GM10266 (cell line): ENCODE measurements around the gene PALS1.

Source experiments
- DNase-seq: peaks from one replicate; pipeline ENCODE4 v3.0.0; 2012; ENCODE audit errors: extremely low spot score
- TF ChIP-seq, protein P1 (sequence below): IDR thresholded peaks from 2 replicates; pipeline ENCODE4 v1.5.1; 2012; ENCODE audit warnings: mild to moderate bottlenecking, low read depth; ENCODE audit not compliant: control insufficient read depth, insufficient read depth; ENCODE audit errors: missing control alignments

PALS1 gene

DNA sequence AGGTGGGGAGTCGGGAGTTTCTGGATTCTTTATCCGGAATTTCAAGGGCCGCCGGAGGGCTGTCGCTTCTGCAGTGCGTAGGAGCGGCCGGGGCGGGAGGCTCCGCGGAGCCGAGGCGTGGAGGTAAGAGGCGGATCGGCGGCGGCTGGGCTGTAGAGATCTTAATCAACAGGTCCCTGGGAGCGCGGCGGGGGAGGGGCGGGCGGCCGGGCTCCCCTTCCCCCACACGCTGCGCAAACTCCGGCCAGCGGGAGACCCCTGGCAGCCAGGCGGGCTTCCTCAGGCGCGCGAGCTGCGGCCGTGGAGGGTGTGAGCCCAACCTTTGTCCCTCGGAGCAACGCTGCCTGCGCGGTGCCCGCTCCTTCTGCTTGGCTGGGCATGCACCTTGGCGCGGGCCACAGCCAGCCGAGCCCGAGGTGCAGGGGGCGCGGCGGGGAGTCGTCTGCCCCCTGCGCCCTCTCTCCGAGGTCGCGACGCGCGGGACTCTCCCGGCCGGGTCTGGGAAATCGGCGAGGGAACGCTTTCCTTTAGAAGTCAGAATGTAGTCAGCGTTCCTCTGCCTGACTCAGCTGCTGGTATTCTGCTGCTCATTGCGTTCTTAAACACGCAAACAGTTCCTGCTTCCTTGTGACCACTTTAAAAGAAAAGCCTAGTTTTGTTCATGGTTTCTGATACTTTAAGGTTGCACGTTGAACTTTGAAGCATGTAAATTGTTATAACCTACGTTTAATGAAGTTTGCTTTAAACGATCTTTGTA lies at the start of gene PALS1:
Gene PALS1 (plus strand): TSS at position 25 of the 757 bp plus-strand sequence. CDS start 37,736 bp downstream, outside the sequence.
- DNase-seq = no peak

DNA sequence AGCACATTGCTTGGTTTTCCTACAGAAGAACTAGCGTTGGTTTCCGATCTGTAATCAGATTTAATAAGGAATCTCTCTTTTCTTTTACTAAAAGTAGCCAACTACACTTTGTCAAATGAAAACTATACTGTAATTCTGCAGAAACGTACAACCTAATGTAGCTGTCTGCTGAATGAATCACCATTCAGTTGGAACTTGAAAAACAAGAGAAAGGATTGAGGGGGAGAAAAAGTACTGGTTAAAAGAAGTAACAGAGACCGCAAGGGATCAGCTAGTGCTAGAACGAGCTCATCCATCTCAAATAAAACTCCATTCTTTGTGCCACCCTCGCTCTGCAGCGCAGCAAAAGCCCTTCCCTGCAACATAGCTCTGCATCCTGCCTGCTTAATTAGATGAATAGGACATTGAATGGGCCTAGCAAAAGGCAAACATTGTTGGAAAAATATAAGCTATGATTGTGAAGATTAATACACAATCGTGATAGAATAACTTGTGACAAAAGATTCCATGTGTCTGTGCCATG lies 49.4 kb upstream of the PALS1 start:
- no peak for DNase-seq
- TF ChIP-seq, protein P1, sequence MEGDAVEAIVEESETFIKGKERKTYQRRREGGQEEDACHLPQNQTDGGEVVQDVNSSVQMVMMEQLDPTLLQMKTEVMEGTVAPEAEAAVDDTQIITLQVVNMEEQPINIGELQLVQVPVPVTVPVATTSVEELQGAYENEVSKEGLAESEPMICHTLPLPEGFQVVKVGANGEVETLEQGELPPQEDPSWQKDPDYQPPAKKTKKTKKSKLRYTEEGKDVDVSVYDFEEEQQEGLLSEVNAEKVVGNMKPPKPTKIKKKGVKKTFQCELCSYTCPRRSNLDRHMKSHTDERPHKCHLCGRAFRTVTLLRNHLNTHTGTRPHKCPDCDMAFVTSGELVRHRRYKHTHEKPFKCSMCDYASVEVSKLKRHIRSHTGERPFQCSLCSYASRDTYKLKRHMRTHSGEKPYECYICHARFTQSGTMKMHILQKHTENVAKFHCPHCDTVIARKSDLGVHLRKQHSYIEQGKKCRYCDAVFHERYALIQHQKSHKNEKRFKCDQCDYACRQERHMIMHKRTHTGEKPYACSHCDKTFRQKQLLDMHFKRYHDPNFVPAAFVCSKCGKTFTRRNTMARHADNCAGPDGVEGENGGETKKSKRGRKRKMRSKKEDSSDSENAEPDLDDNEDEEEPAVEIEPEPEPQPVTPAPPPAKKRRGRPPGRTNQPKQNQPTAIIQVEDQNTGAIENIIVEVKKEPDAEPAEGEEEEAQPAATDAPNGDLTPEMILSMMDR = no peak

More for the DNA sequence above, at the start of gene PALS1:
- TF ChIP-seq, protein P1 = no peak

DNA sequence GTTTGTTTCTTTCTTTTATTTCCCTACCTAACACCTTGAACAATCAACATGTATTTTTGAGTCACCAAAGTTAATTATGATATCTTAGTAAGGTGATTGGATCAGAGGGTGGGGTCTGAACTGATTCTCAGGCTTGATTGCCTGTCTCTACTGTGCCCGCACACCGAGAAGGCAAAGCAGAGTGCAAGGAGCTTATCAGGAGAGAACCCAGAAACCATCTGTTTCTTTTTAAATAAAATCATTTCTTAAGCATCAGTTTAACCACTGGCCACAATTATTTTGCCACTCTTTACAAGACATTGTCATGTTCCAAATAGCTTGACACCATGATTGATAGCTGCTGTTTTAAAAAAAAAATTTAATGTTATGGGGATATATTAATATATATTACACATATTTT lies 48.9 kb upstream of the PALS1 start:
- TF ChIP-seq, protein P1 = no peak
- no peak for DNase-seq

DNA sequence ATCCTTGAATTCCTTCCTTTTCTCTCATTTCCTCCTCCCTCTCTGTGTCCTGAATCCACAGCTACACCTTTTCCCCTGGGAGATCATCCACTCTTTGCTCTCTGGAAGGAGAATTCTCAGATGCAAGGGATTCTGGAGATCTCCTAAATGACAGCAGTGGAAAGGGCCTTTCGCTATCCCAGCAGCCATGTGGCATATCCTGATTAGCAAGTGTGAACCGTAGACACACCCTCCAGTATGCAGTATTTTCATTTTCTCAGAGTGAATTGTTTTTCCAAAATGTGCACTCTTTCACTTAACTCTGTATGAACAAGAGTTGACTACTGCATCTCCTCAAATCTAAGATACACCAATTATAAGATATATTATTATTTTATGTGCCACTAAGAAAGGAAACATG lies 46.0 kb upstream of the PALS1 start:
- TF ChIP-seq, protein P1 = no peak
- DNase-seq = no peak

DNA sequence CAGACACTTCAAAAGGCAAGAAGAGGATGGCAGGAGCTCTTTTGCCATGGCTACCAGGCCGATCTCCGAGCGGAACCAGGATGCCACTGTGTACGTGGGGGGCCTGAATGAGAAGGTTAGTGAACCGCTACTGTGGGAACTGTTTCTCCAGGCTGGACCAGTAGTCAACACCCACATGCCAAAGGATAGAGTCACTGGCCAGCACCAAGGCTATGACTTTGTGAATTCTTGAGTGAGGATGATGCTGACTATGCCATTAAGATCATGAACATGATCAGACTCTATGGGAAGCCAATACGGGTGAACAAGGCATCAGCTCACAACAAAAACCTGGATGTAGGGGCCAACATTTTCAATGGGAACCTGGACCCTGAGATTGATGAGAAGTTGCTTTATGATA lies 42.2 kb upstream of the PALS1 start:
- TF ChIP-seq, protein P1 = no peak
- no peak for DNase-seq

DNA sequence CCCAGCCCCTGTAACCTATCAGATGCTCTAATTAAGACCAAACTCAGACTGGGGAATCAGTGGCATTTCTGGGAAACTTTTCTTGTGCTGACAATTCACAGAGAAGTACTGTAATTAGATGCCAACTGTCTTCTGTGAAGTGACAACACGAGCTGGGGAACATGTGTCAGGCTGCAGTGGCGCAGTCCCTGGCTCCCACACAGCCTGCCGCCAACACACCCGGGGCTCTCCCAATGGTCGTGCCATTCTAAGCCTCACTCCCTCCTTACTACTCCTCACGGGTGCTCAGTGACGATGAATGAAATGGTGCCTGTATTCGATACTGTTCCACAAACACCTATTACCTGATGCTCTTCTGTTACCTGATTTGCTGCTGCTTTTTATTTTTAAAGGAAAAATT lies 33.4 kb upstream of the PALS1 start:
- TF ChIP-seq, protein P1 = no peak
- DNase-seq = no peak

DNA sequence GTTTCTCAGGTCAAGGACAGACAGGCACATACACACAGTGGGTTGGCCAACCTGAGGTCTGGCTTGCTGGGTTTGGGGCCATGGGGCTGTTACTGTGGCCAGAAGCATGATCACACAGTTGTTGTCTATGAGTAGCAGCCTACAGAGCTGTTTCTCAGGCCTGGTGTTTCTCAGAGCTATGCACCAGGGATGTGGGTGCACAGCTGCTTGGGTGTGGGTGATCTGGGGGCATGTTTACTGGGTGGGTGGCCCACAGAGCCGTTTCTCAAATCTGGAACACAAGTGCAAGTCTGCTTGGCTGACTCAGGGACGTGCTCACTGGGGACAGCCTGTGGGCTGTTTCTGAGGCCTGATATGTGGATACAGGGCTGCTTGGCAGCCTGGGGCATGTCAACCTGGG lies 23.1 kb upstream of the PALS1 start:
- TF ChIP-seq, protein P1 = no peak
- no peak for DNase-seq
